HG03039 (cell line): ENCODE measurements around the gene IFITM1.
"Not testable (repeated sequence)": the region's sequence is repeated elsewhere in the genome, so short reads cannot be mapped to it uniquely, and the experiment has no call there.

ENCODE experiments used
- ATAC-seq: cut with Tn5 transposase; IDR thresholded peaks from one replicate; pipeline ENCODE4 v1.9.1; 2021; ENCODE audit warnings: mild to moderate bottlenecking, moderate library complexity; ENCODE audit not compliant: unreplicated experiment

Gene IFITM1

DNA sequence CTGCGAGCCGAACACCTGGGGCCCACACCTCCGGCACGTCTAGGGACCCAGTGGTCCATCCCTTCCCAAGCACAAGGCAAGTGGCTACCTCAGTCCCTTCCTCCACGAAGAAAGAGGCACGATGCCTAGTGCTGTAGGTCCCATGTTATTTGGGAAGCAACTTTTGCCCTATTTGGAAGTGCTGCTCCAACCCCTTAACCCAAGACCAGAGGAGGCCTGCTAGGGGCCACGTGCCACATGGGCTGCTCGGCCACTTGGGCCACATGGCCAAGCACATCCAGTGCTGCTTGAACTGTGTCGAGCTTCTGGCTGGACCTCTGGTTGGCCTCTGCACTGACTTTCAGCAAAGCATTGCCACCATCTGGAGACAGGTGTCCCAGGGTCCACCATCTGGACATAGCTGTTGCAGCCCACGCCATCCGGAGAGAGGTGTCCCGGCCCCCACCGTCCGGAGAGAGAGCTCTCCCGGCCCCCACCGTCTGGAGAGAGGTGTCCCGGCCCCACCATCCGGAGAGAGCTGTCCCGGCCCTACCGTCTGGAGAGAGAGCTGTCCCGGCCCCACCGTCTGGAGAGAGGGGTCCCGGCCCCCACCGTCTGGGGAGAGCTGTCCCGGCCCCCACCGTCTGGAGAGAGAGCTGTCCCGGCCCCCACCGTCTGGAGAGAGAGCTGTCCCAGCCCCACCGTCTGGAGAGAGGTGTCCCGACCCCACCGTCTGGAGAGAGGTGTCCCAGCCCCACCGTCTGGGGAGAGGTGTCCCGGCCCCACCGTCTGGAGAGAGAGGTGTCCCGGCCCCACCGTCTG is 49.0 kb downstream of the IFITM1 start:
- no peak for ATAC-seq

DNA sequence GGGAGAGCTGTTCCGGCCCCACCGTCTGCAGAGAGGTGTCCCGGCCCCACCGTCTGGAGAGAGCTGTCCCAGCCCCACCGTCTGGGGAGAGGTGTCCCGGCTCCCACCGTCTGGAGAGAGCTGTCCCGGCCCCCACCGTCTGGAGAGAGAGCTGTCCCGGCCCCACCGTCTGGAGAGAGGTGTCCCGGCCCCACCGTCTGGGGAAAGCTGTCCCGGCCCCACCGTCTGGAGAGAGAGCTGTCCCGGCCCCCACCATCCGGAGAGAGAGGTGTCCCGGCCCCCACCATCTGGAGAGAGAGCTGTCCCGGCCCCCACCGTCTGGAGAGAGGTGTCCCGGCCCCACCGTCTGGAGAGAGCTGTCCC is 49.6 kb downstream of the IFITM1 start:
- not testable (repeated sequence) for ATAC-seq

DNA sequence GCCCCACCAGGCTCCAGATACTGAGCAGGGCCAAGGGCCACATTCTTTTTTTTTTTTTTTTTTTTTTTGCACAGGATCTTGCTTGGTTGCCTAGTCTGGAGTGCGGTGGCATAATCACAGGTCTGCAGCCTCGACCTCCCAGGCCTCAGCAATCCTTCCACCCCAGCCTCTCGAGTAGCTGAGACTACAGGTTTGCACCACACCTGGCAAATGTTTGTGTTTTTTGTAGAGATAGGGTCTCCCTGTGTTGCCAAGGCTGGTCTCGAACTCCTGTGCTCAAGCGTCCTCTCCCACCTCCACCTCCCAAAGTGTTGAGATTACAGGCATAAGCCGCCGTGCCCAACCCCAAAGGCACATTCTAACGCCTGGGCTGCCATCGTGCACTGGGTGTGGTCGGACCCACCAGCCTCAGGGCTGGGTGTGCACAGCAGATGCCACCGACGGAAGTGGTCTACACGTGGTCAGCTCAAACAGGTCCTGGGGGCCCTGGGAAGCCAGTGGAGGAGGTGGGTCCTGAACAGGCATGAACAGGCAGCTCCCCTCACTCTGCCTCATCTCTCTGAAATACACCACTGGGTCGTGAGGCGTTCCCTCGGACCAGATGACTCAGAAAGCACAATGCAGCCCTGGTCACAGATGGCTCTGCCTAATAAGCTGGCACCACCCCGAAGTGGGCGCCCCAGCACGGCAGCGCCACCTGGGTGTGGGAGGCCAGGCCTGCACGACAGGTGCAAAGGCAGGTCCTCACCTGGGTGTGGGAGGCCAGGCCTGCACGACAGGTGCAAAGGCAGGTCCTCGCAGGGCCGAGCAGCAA is 50.3 kb downstream of the IFITM1 start:
- ATAC-seq = no peak
